A673 (cell line): ENCODE measurements around the gene ARL4D. TPM values are rescaled to one million over a fixed set of nuclear protein-coding genes. Genes with fewer than 3 reads are reported as not detected.

Source experiments
- BruUV-seq: library from RNA; stranded (reverse); fragments of 400-500 nt; replicated peaks from 2 replicates; lab custom pipeline; 2021; lab: Mats Ljungman, UMichigan
- CTCF ChIA-PET: fragments of 300-600 bp; sonication (Branson Sonifier 250); formaldehyde crosslinking; loops from one replicate; lab custom pipeline; 2022; ENCODE audit warnings: antibody characterized with exemption; lab: Charles Lee
- POLR2A ChIA-PET: fragments of 300-600 bp; sonication (Branson Sonifier 250); formaldehyde crosslinking; loops from one replicate; lab custom pipeline; 2022; ENCODE audit warnings: antibody characterized with exemption; ENCODE audit not compliant: low non-redundant PET; lab: Charles Lee
- DNase-seq: peaks from one replicate; pipeline ENCODE4 v3.0.0-alpha.2; 2015; ENCODE audit warnings: low spot score
- H3K27ac ChIP-seq: fragments of 200-600 bp; sonication (generic); 2 replicates; pipeline ENCODE4 v1.5.1; 2016; ENCODE audit warnings: mixed run types, low read depth, mild to moderate bottlenecking, mixed read lengths, antibody characterized with exemption, low read length; ENCODE audit not compliant: poor library complexity, severe bottlenecking
- H3K27me3 ChIP-seq: fragments of 200-600 bp; sonication (generic); replicated peaks from 2 replicates; pipeline ENCODE4 v1.6.1; 2017; ENCODE audit warnings: mixed run types, low read depth, mild to moderate bottlenecking, mixed read lengths, antibody characterized with exemption, low read length; ENCODE audit not compliant: insufficient read depth, poor library complexity
- H3K36me3 ChIP-seq: fragments of 200-600 bp; sonication (generic); 2 replicates; pipeline ENCODE4 v1.6.1; 2016; ENCODE audit warnings: mixed run types, mild to moderate bottlenecking, mixed read lengths, antibody characterized with exemption, low read length; ENCODE audit not compliant: insufficient read depth, poor library complexity, severe bottlenecking
- H3K4me1 ChIP-seq: fragments of 200-600 bp; sonication (generic); 2 replicates; pipeline ENCODE4 v1.6.1; 2017; ENCODE audit warnings: mixed run types, mild to moderate bottlenecking, mixed read lengths, antibody characterized with exemption, low read length; ENCODE audit not compliant: insufficient read depth, poor library complexity, severe bottlenecking
- H3K4me3 ChIP-seq: fragments of 200-600 bp; sonication (generic); 2 replicates; pipeline ENCODE4 v1.5.1; 2016; ENCODE audit warnings: low read depth, mixed run types, mild to moderate bottlenecking, mixed read lengths, low read length; ENCODE audit not compliant: poor library complexity, severe bottlenecking
- H3K9me3 ChIP-seq: fragments of 200-600 bp; sonication (generic); 2 replicates; pipeline ENCODE4 v1.6.1; 2016; ENCODE audit warnings: mixed run types, low read depth, mild to moderate bottlenecking, mixed read lengths, antibody characterized with exemption, low read length; ENCODE audit not compliant: poor library complexity, severe bottlenecking
- EZH2 ChIP-seq: fragments of 200-600 bp; sonication (generic); IDR thresholded peaks from 2 replicates; pipeline ENCODE4 v1.6.1; 2017; ENCODE audit warnings: borderline replicate concordance, low read depth, mild to moderate bottlenecking, mixed read lengths, antibody characterized with exemption, low read length; ENCODE audit not compliant: poor library complexity, severe bottlenecking
- intact Hi-C: fragments of 100-400 bp; cut with micrococcal nuclease; formaldehyde crosslinking; loops from one replicate; pipeline ENCODE4 v1.10.0; 2022; ENCODE audit not compliant: unreplicated experiment
- total RNA-seq: library from RNA; stranded (reverse); gene quantifications from 2 replicates; pipeline ENCODE4 v1.2.3, GENCODE V29; 2021
- TF ChIP-seq, protein P1 (sequence below): fragments of 300-800, 200-600 bp; sonication (generic); conservative IDR thresholded peaks from 2 replicates; pipeline ENCODE4 v1.5.1; 2017; ENCODE audit warnings: low read depth, mild to moderate bottlenecking, antibody characterized with exemption, low read length, moderate library complexity, mixed read lengths

Gene ARL4D
- total RNA-seq, 1 experiment from 2014 or later, result 4.3 TPM

DNA sequence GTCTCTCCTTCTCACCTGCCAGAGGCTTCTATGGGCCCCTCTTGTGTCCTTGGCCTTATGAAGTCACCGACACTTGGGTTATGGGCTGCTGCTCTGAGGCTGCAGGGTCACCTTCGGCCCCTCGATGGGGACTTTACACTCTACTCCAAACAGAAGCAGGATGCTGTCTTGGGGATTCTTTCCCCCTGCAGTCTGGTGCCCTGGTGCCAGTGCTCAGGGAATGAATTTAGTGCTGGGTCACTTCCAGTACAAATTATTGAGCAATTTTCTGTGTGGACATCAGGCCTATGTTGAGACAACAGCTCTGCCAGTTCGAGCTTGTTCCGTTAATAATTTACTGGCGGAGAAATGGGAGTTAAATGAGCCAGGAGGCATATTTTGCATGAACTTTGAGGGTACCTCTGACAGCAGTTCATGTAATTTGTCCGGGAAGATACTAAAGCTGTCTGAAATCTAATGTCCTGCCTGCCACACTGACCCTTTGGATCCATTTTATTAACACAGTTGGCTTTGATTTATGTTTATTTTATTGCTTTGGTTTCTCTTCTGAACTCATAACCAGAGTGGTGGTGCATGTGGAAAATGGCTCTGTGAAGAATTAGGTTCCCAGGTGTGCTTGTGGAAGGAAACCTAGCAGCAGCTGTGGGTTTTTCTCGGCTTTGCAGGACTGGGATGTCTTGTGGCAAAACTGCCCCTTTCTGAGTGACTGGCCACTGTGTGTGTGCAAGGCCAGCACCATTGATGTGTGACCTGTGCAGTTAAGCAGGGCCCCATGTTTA, 50.9 kb downstream of the ARL4D start:
- BruUV-seq, result no TSS peak
- Histone ChIP-seq H3K4me3 (no peak overlapping the region), H3K4me1 (no peaks in the 10 kb centered on the region), H3K9me3 (no peaks in the 10 kb centered on the region), H3K27me3 (no peaks in the 10 kb centered on the region), H3K36me3 (no peaks in the 10 kb centered on the region), H3K27ac (no peak overlapping the region)
- TF ChIP-seq EZH2, result no peak
- TF ChIP-seq, protein P1, sequence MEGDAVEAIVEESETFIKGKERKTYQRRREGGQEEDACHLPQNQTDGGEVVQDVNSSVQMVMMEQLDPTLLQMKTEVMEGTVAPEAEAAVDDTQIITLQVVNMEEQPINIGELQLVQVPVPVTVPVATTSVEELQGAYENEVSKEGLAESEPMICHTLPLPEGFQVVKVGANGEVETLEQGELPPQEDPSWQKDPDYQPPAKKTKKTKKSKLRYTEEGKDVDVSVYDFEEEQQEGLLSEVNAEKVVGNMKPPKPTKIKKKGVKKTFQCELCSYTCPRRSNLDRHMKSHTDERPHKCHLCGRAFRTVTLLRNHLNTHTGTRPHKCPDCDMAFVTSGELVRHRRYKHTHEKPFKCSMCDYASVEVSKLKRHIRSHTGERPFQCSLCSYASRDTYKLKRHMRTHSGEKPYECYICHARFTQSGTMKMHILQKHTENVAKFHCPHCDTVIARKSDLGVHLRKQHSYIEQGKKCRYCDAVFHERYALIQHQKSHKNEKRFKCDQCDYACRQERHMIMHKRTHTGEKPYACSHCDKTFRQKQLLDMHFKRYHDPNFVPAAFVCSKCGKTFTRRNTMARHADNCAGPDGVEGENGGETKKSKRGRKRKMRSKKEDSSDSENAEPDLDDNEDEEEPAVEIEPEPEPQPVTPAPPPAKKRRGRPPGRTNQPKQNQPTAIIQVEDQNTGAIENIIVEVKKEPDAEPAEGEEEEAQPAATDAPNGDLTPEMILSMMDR, result no peak
- intact Hi-C loops, result no loop called here
- POLR2A ChIA-PET, result no interaction called here
- no peak for DNase-seq
- CTCF ChIA-PET, result interaction anchor here (0.7 kb wide), 1 partner anchor 32 kb away, joined by 4 read pairs; no protein-coding TSS in a partner anchor

Other genes with a start within 250 kb of the ARL4D start
- 19.5 and 23.0 TPM in 2 replicates for gene NBR1, start 227.8 kb upstream of the ARL4D start, total RNA-seq
- gene TMEM106A, start 187.1 kb upstream of the ARL4D start, total RNA-seq, result 1.8 and 2.1 TPM in 2 replicates
- not detected in 2 replicates for gene CCDC200, start 170.4 kb upstream of the ARL4D start, total RNA-seq
- gene RNU2-1, start 165.0 kb upstream of the ARL4D start, total RNA-seq, result 3,906 and 4,067 TPM in 2 replicates
- gene DHX8, start 85.0 kb downstream of the ARL4D start, total RNA-seq, result 24.4 and 41.2 TPM in 2 replicates
- 25.7 and 31.2 TPM in 2 replicates for gene ETV4, start 147.3 kb downstream of the ARL4D start, total RNA-seq